Activated CD4-positive, alpha-beta T cell treated with anti-CD3 and anti-CD28 coated beads for 24 hours (primary cell): ENCODE measurements around the gene MAD1L1.

Experiments
- DNase-seq, 2 donors: peaks; one replicate each; pipeline ENCODE4 v3.0.0-alpha.2; 2020; ENCODE audit warnings: low read depth in 2 of 2

Gene MAD1L1

GRCh38 chr7:1957471-1958225, 275.1 kb downstream of the MAD1L1 start:
- no peak for DNase-seq

- no peak for DNase-seq
Measured at GRCh38 chr7:1956611-1957470, 275.9 kb downstream of the MAD1L1 start.

- no peak for DNase-seq
Measured at GRCh38 chr7:1956141-1956540, 276.6 kb downstream of the MAD1L1 start.

- DNase-seq: no peak
Measured at GRCh38 chr7:1954366-1955004, 278.3 kb downstream of the MAD1L1 start.

GRCh38 chr7:1953199-1954190, 279.2 kb downstream of the MAD1L1 start:
- no peak for DNase-seq

GRCh38 chr7:1952781-1953180, 280.0 kb downstream of the MAD1L1 start:
- no peak for DNase-seq

- no peak for DNase-seq
Measured at GRCh38 chr7:1952169-1952760, 280.5 kb downstream of the MAD1L1 start.

- no peak for DNase-seq
Measured at GRCh38 chr7:1951600-1951999, 281.1 kb downstream of the MAD1L1 start.

- DNase-seq: no peak
Measured at GRCh38 chr7:1951159-1951536, 281.6 kb downstream of the MAD1L1 start.

GRCh38 chr7:1950452-1951158, 282.1 kb downstream of the MAD1L1 start:
- DNase-seq: no peak

GRCh38 chr7:1950066-1950451, 282.7 kb downstream of the MAD1L1 start:
- DNase-seq: no peak

- DNase-seq: no peak
Measured at GRCh38 chr7:1949681-1950055, 283.1 kb downstream of the MAD1L1 start.

- DNase-seq: no peak
Measured at GRCh38 chr7:1948887-1949680, 283.7 kb downstream of the MAD1L1 start.

GRCh38 chr7:1948301-1948796, 284.4 kb downstream of the MAD1L1 start:
- DNase-seq: no peak

- no peak for DNase-seq
Measured at GRCh38 chr7:1947586-1948217, 285.0 kb downstream of the MAD1L1 start.

- no peak for DNase-seq
Measured at GRCh38 chr7:1946773-1947450, 285.8 kb downstream of the MAD1L1 start.

GRCh38 chr7:1946025-1946772, 286.5 kb downstream of the MAD1L1 start:
- no peak for DNase-seq

GRCh38 chr7:1945558-1945957, 287.2 kb downstream of the MAD1L1 start:
- no peak for DNase-seq
